Muscle layer of duodenum (tissue), 2 donors: ENCODE measurements around the gene SULF2.
A peak's percentile ranks its signal among the peaks of the same experiment; 100 is the strongest.

Experiments used
- H3K27ac ChIP-seq: one replicate; pipeline ENCODE4 v1.7.0; 2013; ENCODE audit warnings: mild to moderate bottlenecking, low read length
- H3K27me3 ChIP-seq: one replicate; pipeline ENCODE4 v1.7.0; 2013; ENCODE audit warnings: low read depth, mild to moderate bottlenecking, control low read depth, low read length
- H3K36me3 ChIP-seq, 2 donors: one replicate each; pipeline ENCODE4 v1.7.0; 2013; ENCODE audit warnings: low read length in 2 of 2, control low read depth in 1 of 2, mild to moderate bottlenecking in 1 of 2; ENCODE audit not compliant: insufficient read depth in 2 of 2, control insufficient read depth in 1 of 2
- H3K4me1 ChIP-seq, 2 donors: one replicate each; pipeline ENCODE4 v1.7.0; 2013; ENCODE audit warnings: low read length in 2 of 2, mild to moderate bottlenecking in 2 of 2, control low read depth in 1 of 2, moderate library complexity in 1 of 2; ENCODE audit not compliant: insufficient read depth in 2 of 2, control insufficient read depth in 1 of 2
- H3K4me3 ChIP-seq, 2 donors: one replicate each; pipeline ENCODE4 v1.7.0; 2013; ENCODE audit warnings: low read length in 2 of 2, low read depth in 1 of 2, mild to moderate bottlenecking in 1 of 2
- H3K9me3 ChIP-seq, 2 donors: one replicate each; pipeline ENCODE4 v1.7.0; 2013; ENCODE audit warnings: low read length in 2 of 2, control low read depth in 1 of 2, mild to moderate bottlenecking in 1 of 2; ENCODE audit not compliant: control insufficient read depth in 1 of 2
- donor health status: healthy.

Gene SULF2

GRCh38 chr20:47713878-47714450 is 71.3 kb downstream of the SULF2 start:
- no peak overlapping the region for H3K27ac ChIP-seq
- no peak overlapping the region for H3K4me3 ChIP-seq
- H3K4me1 ChIP-seq, result peaks cover 0 to 3% of the 10 kb centered on the region in 2 donors
- H3K27me3 ChIP-seq, result no peaks in the 10 kb centered on the region
- no peaks in the 10 kb centered on the region for H3K9me3 ChIP-seq
- H3K36me3 ChIP-seq, result no peaks in the 10 kb centered on the region

GRCh38 chr20:47713163-47713562 is 72.1 kb downstream of the SULF2 start:
- Histone ChIP-seq H3K4me3 (no peak overlapping the region), H3K4me1 (peaks cover 0 to 3% of the 10 kb centered on the region in 2 donors), H3K36me3 (no peaks in the 10 kb centered on the region), H3K9me3 (no peaks in the 10 kb centered on the region), H3K27ac (no peak overlapping the region), H3K27me3 (no peaks in the 10 kb centered on the region)

- no peak overlapping the region for H3K4me3 ChIP-seq
- H3K36me3 ChIP-seq, result no peaks in the 10 kb centered on the region
- no peak overlapping the region for H3K27ac ChIP-seq
- H3K4me1 ChIP-seq, result peaks cover 0 to 3% of the 10 kb centered on the region in 2 donors
- H3K27me3 ChIP-seq, result no peaks in the 10 kb centered on the region
- H3K9me3 ChIP-seq, result no peaks in the 10 kb centered on the region
Observed at GRCh38 chr20:47711046-47711752, 74.1 kb downstream of the SULF2 start.

GRCh38 chr20:47710665-47711045 is 74.6 kb downstream of the SULF2 start:
- Histone ChIP-seq H3K4me3 (no peak overlapping the region), H3K36me3 (no peaks in the 10 kb centered on the region), H3K27ac (no peak overlapping the region), H3K4me1 (peaks cover 0 to 3% of the 10 kb centered on the region in 2 donors), H3K27me3 (no peaks in the 10 kb centered on the region), H3K9me3 (no peaks in the 10 kb centered on the region)

- Histone ChIP-seq H3K9me3 (no peaks in the 10 kb centered on the region), H3K36me3 (no peaks in the 10 kb centered on the region), H3K27ac (no peak overlapping the region), H3K27me3 (no peaks in the 10 kb centered on the region), H3K4me3 (no peak overlapping the region), H3K4me1 (peaks cover 0 to 12% of the 10 kb centered on the region in 2 donors)
Observed at GRCh38 chr20:47708953-47709833, 76.1 kb downstream of the SULF2 start.

GRCh38 chr20:47708140-47708807 is 77.0 kb downstream of the SULF2 start:
- Histone ChIP-seq H3K27me3 (no peaks in the 10 kb centered on the region), H3K4me1 (peaks cover 0 to 16% of the 10 kb centered on the region in 2 donors), H3K9me3 (no peaks in the 10 kb centered on the region), H3K36me3 (no peaks in the 10 kb centered on the region), H3K4me3 (no peak overlapping the region), H3K27ac (no peak overlapping the region)

GRCh38 chr20:47706345-47706744 is 78.9 kb downstream of the SULF2 start:
- Histone ChIP-seq H3K27ac (no peak overlapping the region), H3K9me3 (no peaks in the 10 kb centered on the region), H3K36me3 (peaks cover 0 to 4% of the 10 kb centered on the region in 2 donors), H3K4me3 (no peak overlapping the region), H3K27me3 (no peaks in the 10 kb centered on the region), H3K4me1 (peaks cover 0 to 13% of the 10 kb centered on the region in 2 donors)

- peaks cover 0 to 11% of the 10 kb centered on the region in 2 donors for H3K36me3 ChIP-seq
- H3K27me3 ChIP-seq, result no peaks in the 10 kb centered on the region
- H3K4me1 ChIP-seq, result peaks cover 0 to 13% of the 10 kb centered on the region in 2 donors
- H3K9me3 ChIP-seq, result no peaks in the 10 kb centered on the region
- H3K4me3 ChIP-seq, result no peak overlapping the region
- no peak overlapping the region for H3K27ac ChIP-seq
Observed at GRCh38 chr20:47705497-47705856, 79.8 kb downstream of the SULF2 start.

- H3K4me1 ChIP-seq, result peaks cover 0 to 13% of the 10 kb centered on the region in 2 donors
- H3K9me3 ChIP-seq, result no peaks in the 10 kb centered on the region
- peak overlapping the region; percentile 33 for H3K27ac ChIP-seq
- H3K36me3 ChIP-seq, result peaks cover 0 to 11% of the 10 kb centered on the region in 2 donors
- no peak overlapping the region for H3K4me3 ChIP-seq
- H3K27me3 ChIP-seq, result no peaks in the 10 kb centered on the region
Observed at GRCh38 chr20:47704746-47705496, 80.4 kb downstream of the SULF2 start.

- Histone ChIP-seq H3K27ac (no peak overlapping the region), H3K4me3 (no peak overlapping the region), H3K9me3 (no peaks in the 10 kb centered on the region), H3K27me3 (no peaks in the 10 kb centered on the region), H3K36me3 (peaks cover 0 to 16% of the 10 kb centered on the region in 2 donors), H3K4me1 (peaks cover 0 to 13% of the 10 kb centered on the region in 2 donors)
Observed at GRCh38 chr20:47703748-47704147, 81.5 kb downstream of the SULF2 start.
